ENCODE measurements around the gene CCNY.
"Not testable (repeated sequence)": the region's sequence is repeated elsewhere in the genome, so short reads cannot be mapped to it uniquely, and the experiment has no call there.

Gene CCNY

DNA sequence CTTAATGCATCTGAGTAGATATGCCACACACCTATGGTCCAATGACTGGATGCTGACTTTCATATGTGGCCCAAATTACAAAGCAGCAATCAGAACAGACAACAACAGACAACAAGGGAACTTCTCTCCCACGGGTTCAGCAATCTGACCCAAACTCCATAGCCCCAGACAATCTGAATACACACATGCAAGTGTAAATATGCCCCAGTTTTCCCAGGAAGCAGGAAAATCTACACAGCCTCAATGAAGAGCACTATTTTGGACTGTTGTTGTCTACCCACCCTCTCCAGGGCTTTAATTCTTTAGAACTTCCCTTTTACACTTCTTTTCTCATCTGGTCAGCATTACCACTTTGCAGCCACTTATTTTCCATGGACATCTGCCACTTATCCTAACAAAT lies 2.0 kb upstream of the CCNY start:
- DNase-seq: no peak

GRCh38 chr10:35335133-35336083 lies 901 bp upstream of the CCNY start:
- DNase-seq: no peak

GRCh38 chr10:35336921-35337823 lies 863 bp downstream of the CCNY start:
- DNase-seq: peak; percentile 80

DNA sequence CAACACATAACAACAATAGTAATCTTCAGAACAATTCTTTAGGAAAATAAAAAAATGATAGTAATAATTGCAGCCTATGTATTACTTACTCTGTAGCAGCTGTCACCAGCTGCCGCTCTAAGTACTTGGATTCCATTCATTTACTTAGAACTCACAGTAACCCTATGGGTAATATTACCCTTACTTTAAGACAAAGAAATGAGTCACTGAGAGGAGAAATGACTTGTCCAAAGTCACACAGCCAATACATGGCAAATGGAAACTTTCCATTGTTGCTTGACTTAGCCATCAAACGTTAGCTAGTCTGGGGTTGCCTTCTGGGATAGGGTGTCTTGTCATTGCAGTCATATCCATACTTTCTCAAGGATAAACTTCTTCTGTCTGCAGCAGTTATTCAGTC lies 3.6 kb downstream of the CCNY start:
- DNase-seq: no peak

DNA sequence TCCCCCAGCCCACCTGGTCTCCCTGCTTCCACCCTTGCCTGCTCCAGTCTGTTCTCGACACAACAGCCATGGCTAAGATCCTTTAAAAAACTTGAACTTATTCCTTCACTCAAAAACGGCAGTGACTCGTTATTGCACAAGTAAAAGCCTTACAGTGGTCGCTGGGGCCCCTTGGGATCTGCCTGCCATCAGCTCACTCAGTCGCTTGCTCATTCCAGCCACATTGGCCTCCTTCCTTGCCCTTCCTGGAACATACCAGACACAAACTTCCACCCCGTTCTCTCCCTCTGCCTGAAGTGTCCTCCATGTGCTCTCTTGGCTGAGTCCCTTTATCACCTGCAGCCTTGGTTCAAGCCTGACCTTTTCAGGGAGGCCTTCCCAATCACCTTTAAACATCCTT lies 4.7 kb downstream of the CCNY start:
- DNase-seq: peak; percentile 30

DNA sequence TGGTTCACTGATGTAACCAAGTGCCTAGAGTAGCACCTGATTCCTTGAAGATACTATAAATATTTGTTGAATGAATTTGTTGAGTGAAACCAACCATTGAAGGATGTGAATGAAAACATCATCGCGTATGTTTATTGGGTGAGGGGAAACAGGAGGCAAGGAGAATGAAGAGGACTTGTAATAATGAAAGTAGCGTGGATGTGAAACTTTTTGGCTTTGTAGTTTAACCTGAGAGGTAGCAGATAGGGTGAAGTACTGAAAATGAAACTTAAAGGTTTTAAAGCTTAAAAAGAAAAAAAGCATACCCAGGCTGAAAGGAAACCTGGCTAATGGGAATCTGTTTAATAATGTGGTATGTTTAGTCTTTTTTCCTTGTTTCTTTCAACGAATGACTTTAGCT lies 5.2 kb downstream of the CCNY start:
- DNase-seq: no peak

DNA sequence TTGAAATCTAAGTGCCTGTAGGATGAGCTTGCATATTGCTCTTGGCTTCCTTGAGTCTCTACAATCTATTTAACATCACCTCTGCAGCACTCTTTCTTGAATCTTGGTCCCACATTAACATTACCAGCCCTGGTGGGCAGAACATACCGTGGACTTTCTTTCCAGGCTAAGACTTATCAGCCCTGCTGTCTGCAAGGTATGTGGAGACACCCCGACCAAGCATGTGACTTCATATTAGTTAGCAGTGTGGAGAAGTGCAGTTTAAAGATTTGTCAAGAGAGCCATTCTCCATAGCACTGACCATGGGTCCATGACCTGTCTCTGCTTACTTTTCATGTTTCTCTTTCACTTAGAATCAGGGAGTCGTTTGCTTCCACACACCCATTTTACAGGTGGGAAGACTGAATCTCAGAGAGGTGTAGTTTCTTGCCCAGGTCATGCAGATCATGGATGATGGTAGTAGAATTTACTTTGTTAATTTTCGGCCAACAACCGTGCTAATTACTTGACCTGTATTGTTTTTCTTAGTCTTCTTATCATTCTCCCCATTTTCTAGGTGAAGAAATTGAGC lies 6.0 kb downstream of the CCNY start:
- DNase-seq: no peak

DNA sequence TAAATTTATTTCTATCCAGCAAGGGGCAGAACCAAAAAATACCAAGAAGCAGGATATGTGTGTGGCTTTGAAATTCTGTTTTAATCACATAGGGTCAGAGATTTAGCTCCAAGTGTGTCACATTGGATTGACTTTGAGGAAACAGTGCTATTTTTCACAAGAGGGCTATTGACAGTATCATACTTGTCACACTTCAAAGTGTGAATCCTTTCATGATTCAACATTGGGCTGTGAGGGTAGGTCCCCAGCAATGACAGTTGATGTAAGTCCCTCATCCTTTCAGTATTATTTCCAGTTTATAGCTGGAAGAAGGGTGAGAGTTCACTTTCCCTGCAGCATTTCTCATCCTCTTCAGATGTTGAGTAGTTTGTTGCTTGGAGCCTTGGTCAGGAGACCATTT lies 7.4 kb downstream of the CCNY start:
- no peak for DNase-seq

DNA sequence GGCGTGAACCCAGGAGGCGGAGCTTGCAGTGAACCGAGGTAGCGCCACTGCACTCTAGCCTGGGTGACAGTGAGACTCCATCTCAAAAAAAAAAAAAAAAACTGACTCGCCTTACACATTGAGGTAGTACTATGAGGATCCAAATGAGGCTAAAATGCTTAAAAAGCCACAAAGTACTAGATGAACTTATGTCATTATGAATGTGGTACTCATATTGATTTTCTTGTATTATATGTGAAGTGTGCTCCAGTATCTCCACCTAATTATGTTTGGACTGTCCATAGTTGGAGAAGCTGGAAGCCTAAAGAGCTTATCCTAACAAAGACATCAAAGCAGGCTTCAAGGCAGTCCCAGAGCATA lies 9.1 kb downstream of the CCNY start:
- DNase-seq: no peak

DNA sequence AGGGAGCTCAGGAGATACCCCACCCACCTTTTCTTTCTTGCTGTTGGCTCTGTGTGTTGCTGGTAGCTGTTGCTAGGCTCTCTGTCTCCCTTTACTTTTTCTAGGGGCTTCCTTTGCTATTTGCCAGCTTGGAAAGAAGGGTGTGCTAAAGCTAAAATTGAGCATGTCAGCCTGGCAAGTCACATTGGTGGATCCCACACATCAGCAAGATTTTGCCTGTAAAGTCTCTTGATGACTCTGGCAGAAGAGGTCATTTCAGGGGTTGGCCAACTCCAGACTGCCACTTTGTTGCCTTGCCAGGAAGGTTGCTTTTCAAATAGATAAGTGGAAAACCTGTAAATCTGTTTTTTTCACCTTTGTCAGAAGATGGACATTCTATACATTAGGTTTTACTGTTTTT lies 9.9 kb downstream of the CCNY start:
- no peak for DNase-seq

GRCh38 chr10:35347121-35347562 lies 10.8 kb downstream of the CCNY start:
- DNase-seq: no peak

GRCh38 chr10:35347899-35348608 lies 11.7 kb downstream of the CCNY start:
- DNase-seq: no peak

DNA sequence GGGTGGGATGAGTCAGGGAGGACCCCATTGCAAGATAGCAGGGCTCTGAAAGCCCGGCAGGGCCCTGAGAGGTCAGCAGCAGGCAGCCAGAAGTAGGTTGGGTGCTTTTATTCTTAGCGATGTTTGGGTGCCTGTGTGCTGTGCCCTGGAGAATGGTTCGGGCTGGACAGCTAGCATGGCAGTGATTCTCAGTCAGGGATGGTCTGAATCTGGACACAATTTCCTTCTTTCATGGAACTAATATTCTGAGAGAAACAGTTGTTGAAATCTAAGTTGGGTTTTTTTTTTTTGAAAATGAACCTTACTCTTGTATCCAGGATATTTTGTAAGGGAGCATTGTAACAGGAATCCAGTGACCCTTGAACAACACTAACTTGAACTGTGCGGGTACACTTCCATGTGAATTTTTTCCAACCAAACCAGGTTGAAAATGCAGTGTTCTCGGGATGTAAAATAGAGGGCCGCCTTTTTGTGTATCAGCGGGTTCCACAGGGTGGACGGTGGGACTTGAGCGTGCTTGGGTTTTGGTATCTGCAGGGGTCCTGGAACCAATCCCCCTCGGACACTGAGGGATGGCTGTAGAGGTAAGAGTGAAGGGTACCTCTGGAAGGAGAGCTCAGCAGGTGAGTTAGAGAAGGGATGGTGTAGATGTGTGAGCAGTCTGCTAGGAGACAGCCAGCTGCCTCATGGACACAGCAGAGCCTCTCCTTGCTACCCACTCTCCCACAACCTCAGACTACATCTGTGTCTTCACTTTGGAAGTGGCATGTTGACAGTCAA lies 12.5 kb downstream of the CCNY start:
- DNase-seq: no peak

DNA sequence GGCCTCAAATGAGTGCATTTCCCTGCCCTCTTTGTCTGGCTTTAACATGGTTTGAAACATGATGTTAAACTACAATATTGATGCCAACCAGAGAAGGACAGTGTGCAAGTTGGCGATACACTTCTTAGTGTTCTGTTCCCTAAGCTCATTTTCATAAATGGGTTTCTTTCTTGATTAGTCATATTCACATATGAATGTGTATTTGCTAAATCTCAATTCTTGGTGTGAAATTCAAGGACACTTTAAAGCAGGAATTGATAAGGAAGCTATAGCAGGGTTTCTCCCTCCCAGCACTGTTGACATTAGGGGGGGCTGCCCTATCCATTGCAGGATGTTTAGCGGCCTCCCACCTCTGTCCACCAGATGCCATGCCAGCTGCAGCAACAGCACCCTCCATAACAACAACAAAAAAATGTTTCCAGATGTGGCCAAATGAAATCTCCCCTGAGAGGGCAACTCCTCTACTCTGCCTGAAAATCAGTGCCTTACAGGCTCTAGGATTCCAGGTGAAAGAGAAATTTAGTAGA lies 13.1 kb downstream of the CCNY start:
- DNase-seq: no peak

- DNase-seq: no peak
These were observed 14.7 kb downstream of the CCNY start for GRCh38 chr10:35351021-35351420.

GRCh38 chr10:35352097-35352496 lies 15.8 kb downstream of the CCNY start:
- no peak for DNase-seq

DNA sequence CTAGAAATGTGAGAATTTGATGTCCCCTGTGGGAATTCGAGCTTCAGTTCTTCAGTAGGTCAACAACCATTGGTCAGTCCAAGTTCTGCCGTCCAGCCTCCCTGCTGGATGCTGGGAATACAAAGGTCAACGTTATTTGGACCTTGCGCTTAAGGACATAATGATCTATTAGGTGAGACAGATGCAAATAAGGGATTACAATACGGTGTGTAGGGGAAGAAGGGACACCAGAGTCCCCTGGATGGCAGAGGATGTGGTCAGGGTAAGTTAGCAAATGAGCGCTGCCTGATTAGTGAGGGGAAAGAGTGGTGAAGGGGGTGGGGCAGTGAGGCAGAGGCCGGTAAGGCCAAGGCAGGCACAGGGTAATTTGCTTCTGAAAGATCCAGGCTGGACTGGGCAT lies 16.2 kb downstream of the CCNY start:
- DNase-seq: no peak

GRCh38 chr10:35353395-35353794 lies 17.1 kb downstream of the CCNY start:
- no peak for DNase-seq

DNA sequence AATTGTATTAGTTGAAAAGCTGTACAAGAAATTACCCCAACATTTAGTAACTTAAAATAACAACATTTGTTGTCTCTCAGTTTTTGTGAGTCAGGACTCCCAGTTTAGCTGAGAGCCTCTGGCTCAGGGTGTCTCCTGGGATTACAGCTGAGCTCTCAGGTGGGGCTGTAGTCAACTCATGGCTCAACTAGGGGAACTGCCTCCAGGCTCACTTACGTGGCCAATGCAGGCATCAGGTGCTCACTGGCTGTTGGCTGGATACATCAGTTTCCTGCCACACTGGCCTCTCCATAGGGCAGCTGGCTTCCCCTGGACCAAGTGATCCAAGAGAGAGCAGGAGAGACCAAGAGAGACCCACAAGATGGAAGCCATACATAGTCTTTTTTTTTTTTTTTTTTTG lies 17.5 kb downstream of the CCNY start:
- no peak for DNase-seq

- not testable (repeated sequence) for DNase-seq
These were observed 17.9 kb downstream of the CCNY start for GRCh38 chr10:35354257-35354656.

DNA sequence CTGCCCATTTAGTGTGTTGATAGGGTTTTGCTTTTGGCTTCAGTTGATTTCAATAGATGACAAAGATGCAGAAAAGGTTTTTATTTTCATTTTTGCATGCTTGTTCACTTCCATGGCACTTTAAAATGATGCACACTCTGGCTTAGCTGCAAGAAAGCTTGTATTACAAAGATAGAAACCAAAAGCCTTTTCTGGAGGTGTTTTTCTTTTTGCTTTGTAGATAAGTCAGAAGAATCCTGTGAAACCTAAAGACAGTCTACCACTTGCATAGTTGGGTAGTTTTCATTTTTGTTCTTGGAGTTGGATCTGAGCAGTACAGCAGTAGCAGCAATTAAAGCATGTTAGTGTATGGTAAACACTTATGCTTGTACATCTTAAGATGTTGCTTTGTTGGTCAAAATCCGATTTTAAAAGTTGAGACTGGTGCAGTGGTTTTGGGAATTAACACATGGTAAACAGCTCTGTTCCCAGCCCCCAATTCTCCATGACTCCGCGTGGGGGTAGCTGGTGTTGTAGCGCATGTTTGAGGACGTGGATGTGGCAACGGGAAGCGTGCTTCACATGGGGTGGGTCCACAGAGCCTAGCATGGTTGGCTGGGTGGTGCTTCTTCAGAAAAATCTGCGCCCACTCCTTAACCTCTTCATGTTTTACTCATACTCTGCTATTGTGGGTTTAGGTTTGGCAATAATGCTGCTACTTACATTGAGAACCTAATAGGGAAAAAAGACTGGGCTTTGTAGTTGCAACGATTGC lies 19.8 kb downstream of the CCNY start:
- DNase-seq: no peak
